Mesothelial cell of epicardium (in vitro differentiated cells): ENCODE results near the gene SSC5D. TPM values are rescaled to one million over a fixed set of nuclear protein-coding genes. Genes with fewer than 3 reads are reported as not detected.

ENCODE experiments used
- DNase-seq, 2 experiments: peaks; one replicate each; pipeline ENCODE4 v3.0.0; 2021; ENCODE audit warnings: low spot score in 2 of 2; ENCODE audit not compliant: unreplicated experiment in 2 of 2
- H3K27ac Mint-ChIP-seq: 2 replicates; pipeline ENCODE4 v1.8.0; 2021; ENCODE audit warnings: mixed read lengths
- H3K27me3 Mint-ChIP-seq: 2 replicates; pipeline ENCODE4 v1.8.0; 2021; ENCODE audit warnings: low read depth, mixed read lengths
- H3K36me3 Mint-ChIP-seq: 2 replicates; pipeline ENCODE4 v1.8.0; 2021; ENCODE audit warnings: mixed read lengths
- H3K4me1 Mint-ChIP-seq: 2 replicates; pipeline ENCODE4 v1.8.0; 2021; ENCODE audit warnings: mixed read lengths
- H3K4me3 Mint-ChIP-seq: 2 replicates; pipeline ENCODE4 v1.8.0; 2021; ENCODE audit warnings: mild to moderate bottlenecking, moderate library complexity, mixed read lengths
- H3K9me3 Mint-ChIP-seq: 2 replicates; pipeline ENCODE4 v1.8.0; 2021; ENCODE audit warnings: mixed read lengths
- total RNA-seq: library from RNA; stranded (reverse); gene quantifications from 3 replicates; pipeline ENCODE4 v1.2.1, GENCODE V29; 2021
- TF ChIP-seq, protein P1 (sequence below): fragments of 200-600 bp; sonication (generic); IDR thresholded peaks from one replicate; pipeline ENCODE4 v1.5.0; 2021; ENCODE audit warnings: antibody characterized with exemption; ENCODE audit not compliant: unreplicated experiment

SSC5D gene
- total RNA-seq, 1 donor from 2014 or later: 7.0 TPM

DNA sequence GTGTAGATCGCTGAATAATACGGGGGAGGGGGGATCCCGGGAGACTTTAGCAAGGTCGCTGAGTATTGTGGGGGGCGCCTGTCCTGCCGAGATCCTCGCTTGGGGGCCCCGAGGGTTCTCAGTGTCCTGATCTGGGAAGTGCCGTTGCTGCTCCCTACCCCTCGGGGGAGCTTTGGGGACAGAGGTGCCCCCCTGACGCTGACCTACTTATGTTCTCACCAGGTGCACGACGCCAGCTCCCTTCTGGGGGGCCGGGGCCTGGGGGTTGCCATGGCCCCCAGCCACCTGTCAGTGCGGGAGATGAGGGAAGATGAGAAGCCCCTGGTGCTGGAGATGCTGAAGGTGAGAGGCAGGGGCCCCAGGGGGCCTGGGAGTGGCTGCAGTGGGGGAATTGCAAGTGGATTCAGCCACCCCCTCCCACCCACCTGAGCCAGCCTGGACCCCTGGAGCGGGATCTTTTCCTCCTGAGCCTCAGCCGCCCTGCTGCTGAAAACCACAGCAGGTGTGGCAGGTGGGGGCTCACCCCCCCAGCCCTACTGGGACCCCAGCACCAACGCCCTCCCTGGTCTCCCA is 2.7 kb upstream of the SSC5D start:
- Mint-ChIP-seq H3K27ac (peak overlapping the region; percentile 80), H3K9me3 (no peaks in the 10 kb centered on the region), H3K4me1 (peaks cover 21% of the 10 kb centered on the region), H3K4me3 (peak overlapping the region; percentile 80), H3K27me3 (no peaks in the 10 kb centered on the region), H3K36me3 (no peaks in the 10 kb centered on the region)
- no peak for DNase-seq
- TF ChIP-seq, protein P1, sequence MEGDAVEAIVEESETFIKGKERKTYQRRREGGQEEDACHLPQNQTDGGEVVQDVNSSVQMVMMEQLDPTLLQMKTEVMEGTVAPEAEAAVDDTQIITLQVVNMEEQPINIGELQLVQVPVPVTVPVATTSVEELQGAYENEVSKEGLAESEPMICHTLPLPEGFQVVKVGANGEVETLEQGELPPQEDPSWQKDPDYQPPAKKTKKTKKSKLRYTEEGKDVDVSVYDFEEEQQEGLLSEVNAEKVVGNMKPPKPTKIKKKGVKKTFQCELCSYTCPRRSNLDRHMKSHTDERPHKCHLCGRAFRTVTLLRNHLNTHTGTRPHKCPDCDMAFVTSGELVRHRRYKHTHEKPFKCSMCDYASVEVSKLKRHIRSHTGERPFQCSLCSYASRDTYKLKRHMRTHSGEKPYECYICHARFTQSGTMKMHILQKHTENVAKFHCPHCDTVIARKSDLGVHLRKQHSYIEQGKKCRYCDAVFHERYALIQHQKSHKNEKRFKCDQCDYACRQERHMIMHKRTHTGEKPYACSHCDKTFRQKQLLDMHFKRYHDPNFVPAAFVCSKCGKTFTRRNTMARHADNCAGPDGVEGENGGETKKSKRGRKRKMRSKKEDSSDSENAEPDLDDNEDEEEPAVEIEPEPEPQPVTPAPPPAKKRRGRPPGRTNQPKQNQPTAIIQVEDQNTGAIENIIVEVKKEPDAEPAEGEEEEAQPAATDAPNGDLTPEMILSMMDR: no peak

DNA sequence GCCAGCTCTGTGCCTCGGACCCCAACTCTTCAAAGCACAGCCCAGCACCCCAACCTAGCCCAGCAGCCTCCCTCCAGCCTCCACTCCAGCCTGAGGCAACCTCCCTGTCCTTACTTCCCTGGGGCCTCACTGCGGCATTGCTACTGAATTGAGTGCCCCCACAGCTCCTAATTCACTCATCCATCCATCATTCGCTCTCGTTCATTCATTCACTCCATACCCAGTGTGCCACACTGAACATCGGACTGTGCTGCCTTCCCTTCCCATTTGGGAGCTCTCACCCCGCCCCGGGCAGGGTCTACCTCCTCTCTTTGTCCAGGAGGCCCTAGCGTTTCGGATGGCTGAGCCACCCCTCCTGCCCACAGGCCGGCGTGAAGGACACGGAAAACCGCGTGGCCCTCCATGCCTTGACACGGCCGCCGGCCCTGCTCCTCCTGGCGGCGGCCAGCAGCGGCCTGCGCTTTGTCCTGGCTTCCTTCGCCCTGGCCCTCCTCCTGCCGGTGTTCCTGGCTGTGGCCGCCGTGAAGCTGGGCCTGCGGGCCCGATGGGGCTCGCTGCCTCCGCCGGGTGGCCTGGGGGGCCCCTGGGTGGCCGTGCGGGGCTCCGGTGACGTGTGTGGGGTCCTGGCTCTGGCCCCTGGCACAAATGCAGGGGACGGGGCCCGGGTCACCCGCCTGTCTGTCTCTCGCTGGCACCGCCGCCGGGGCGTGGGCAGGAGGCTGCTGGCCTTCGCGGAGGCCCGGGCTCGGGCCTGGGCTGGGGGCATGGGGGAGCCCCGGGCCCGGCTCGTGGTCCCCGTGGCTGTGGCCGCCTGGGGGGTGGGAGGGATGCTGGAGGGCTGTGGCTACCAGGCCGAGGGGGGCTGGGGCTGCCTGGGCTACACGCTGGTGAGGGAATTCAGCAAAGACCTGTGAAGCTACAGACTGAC is 1.9 kb upstream of the SSC5D start:
- TF ChIP-seq, protein P1: no peak
- no peaks in the 10 kb centered on the region for H3K36me3 Mint-ChIP-seq
- no peak for DNase-seq
- peaks cover 21% of the 10 kb centered on the region for H3K4me1 Mint-ChIP-seq
- H3K9me3 Mint-ChIP-seq: no peaks in the 10 kb centered on the region
- H3K4me3 Mint-ChIP-seq: peak overlapping the region; percentile 80
- peak overlapping the region; percentile 86 for H3K27ac Mint-ChIP-seq
- H3K27me3 Mint-ChIP-seq: no peaks in the 10 kb centered on the region

DNA sequence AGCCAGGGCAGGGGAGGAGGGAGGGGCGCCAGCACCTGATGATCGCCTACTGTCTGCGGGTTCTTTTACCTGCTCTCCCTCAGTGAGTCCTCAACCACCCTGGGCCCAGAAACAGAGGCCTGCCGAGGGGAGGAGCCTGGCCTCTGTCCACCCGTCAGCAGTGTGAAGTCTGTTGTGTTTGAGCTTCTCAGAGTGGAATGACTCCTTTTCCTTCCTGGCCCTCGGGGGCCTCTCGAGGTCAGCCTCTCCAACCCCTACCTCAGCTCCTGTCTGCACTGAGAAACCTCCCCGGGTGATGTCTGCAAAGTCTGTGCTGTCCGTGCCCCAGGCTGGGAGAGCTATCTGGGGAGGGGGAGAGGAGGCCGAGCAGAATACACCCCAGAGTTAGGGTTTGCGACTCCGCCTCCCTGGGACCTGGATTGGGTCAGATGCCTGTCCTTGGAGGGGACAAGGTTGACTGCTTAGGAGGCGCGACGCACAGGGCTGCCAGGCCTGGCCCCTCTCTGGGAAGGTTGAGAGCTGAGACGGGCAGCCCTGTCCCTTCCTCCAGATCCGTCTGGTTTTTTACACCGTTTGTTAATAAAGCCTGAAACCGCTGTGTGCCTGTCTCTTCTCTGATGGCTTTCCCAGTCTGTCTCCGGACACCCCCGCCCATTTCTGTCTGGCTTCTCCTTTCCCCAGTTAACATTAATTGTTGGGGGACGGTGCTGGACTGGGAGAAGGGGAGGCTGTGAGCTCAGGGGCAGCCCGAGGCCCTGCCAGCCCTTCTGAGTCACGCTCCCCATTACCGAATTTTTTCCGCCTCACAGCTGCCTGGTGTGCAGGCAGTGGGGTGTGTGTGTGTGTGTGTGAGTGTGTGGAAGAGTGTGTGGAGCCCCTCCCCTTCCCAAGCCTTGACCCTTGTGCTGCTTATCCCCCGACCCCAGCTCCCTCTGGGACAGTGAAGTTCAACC is 989 bp upstream of the SSC5D start:
- DNase-seq: no peak
- Mint-ChIP-seq H3K27ac (peak overlapping the region; percentile 86), H3K9me3 (no peaks in the 10 kb centered on the region), H3K27me3 (no peaks in the 10 kb centered on the region), H3K4me1 (peaks cover 23% of the 10 kb centered on the region), H3K36me3 (no peaks in the 10 kb centered on the region), H3K4me3 (peak overlapping the region; percentile 56)
- TF ChIP-seq, protein P1: no peak

DNA sequence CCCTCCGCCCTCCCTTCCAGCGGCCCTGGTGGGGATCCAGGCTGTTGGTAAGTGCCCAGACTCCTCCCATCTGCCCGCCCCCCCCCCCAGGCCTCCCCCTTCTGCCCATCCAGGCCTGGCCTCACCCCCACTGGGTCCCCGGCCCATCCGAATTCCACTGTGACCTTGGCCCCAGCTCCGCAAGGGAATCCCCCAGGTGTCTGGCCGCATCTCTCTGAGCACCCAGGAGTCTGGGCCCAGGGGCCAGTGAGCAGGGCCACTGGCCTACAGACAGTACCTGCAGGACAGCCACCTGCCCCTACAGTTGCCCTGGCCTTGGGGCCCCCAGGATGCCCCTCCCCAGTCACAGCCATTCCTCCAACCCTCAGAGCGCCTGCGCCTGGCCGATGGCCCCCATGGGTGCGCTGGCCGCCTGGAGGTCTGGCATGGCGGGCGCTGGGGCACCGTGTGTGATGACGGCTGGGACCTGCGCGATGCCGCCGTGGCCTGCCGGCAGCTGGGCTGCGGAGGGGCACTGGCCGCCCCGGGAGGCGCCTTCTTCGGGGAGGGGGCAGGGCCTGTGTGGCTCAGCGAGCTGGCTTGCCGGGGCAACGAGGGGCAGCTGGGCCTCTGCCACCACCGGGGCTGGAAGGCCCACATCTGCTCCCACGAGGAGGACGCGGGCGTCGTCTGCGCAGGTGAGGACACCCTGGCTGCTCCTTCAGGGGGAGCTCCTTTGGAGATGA is 912 bp downstream of the SSC5D start:
- no peak overlapping the region for H3K27ac Mint-ChIP-seq
- TF ChIP-seq, protein P1: no peak
- no peak overlapping the region for H3K4me3 Mint-ChIP-seq
- H3K27me3 Mint-ChIP-seq: no peaks in the 10 kb centered on the region
- H3K9me3 Mint-ChIP-seq: no peaks in the 10 kb centered on the region
- DNase-seq: no peak
- H3K4me1 Mint-ChIP-seq: peaks cover 24% of the 10 kb centered on the region
- no peaks in the 10 kb centered on the region for H3K36me3 Mint-ChIP-seq
